Hematopoietic multipotent progenitor cell treated with erythropoietin and hydrocortisone succinate and interleukin-3 and kit ligand, for 4 days (in vitro differentiated cells): ENCODE results near the gene GAGE12C.
"Not testable (repeated sequence)": the region's sequence is repeated elsewhere in the genome, so short reads cannot be mapped to it uniquely, and the experiment has no call there.

Source experiments
- DNase-seq: peaks from one replicate; pipeline ENCODE4 v3.0.0-alpha.2; 2015

The GAGE12C gene

GRCh38 chrX:49531877-49532276, at the start of gene GAGE12C:
TSS of gene GAGE12C (plus strand) at chrX:49532177. CDS start at chrX:49533332, 1,155 bp downstream.
- not testable (repeated sequence) for DNase-seq

- not testable (repeated sequence) for DNase-seq
These were observed 9.5 kb downstream of the GAGE12C start, which contains the start of gene GAGE12D for GRCh38 chrX:49541433-49541832. TSS of gene GAGE12D (plus strand) at chrX:49541733. CDS start at chrX:49542888, 1,155 bp downstream.

GRCh38 chrX:49550989-49551388, 19.0 kb downstream of the GAGE12C start, which contains the start of gene GAGE12E:
TSS of gene GAGE12E (plus strand) at chrX:49551289. CDS start at chrX:49552444, 1,155 bp downstream.
- DNase-seq = not testable (repeated sequence)

GRCh38 chrX:49560542-49560941, 28.6 kb downstream of the GAGE12C start, which contains the start of gene GAGE12F:
TSS of gene GAGE12F (plus strand) at chrX:49560842. CDS start at chrX:49561997, 1,155 bp downstream.
- not testable (repeated sequence) for DNase-seq

GRCh38 chrX:49568728-49569127, 36.8 kb downstream of the GAGE12C start:
- not testable (repeated sequence) for DNase-seq

GRCh38 chrX:49569152-49569551, 37.2 kb downstream of the GAGE12C start:
- not testable (repeated sequence) for DNase-seq

- DNase-seq = not testable (repeated sequence)
These were observed 38.1 kb downstream of the GAGE12C start, which contains the start of gene GAGE12G for GRCh38 chrX:49570100-49570499. TSS of gene GAGE12G (plus strand) at chrX:49570400. CDS start at chrX:49571555, 1,155 bp downstream.

GRCh38 chrX:49579649-49580048, 47.7 kb downstream of the GAGE12C start, which contains the start of gene GAGE12H:
TSS of gene GAGE12H (plus strand) at chrX:49579949. CDS start at chrX:49581104, 1,155 bp downstream.
- DNase-seq = not testable (repeated sequence)
